Smooth muscle cell (in vitro differentiated cells): ENCODE measurements around the gene MKS1. TPM values are rescaled to one million over a fixed set of nuclear protein-coding genes. Genes with fewer than 3 reads are reported as not detected.

Experiments
- DNase-seq: peaks from one replicate; lab custom pipeline; 2025; ENCODE audit not compliant: unreplicated experiment; lab: John Stamatoyannopoulos, UW
- H2AFZ ChIP-seq: fragments of 200-600 bp; sonication (generic); 2 replicates; pipeline ENCODE4 v1.6.0; 2016; ENCODE audit warnings: antibody characterized with exemption, low read depth, mild to moderate bottlenecking
- H3F3A ChIP-seq: fragments of 200-600 bp; sonication (generic); 2 replicates; pipeline ENCODE4 v1.6.0; 2017; ENCODE audit warnings: antibody characterized with exemption, low read depth
- H3K27ac ChIP-seq: fragments of 200-600 bp; sonication (generic); 2 replicates; pipeline ENCODE4 v1.5.1; 2016; ENCODE audit warnings: low read depth, mild to moderate bottlenecking
- H3K27me3 ChIP-seq: fragments of 200-600 bp; sonication (generic); 2 replicates; pipeline ENCODE4 v1.6.1; 2016; ENCODE audit warnings: low read depth, mild to moderate bottlenecking
- H3K36me3 ChIP-seq: fragments of 200-600 bp; sonication (generic); 2 replicates; pipeline ENCODE4 v1.5.1; 2016; ENCODE audit warnings: low read depth
- H3K4me1 ChIP-seq: fragments of 200-600 bp; sonication (generic); 2 replicates; pipeline ENCODE4 v1.5.1; 2016; ENCODE audit warnings: low read depth
- H3K4me2 ChIP-seq: fragments of 200-600 bp; sonication (generic); 2 replicates; pipeline ENCODE4 v1.6.0; 2016; ENCODE audit warnings: mild to moderate bottlenecking
- H3K4me3 ChIP-seq: fragments of 200-600 bp; sonication (generic); 2 replicates; pipeline ENCODE4 v1.5.1; 2016; ENCODE audit warnings: mild to moderate bottlenecking
- H3K79me2 ChIP-seq: fragments of 200-600 bp; sonication (generic); 2 replicates; pipeline ENCODE4 v1.6.0; 2016; ENCODE audit warnings: low read depth, mild to moderate bottlenecking
- H3K9ac ChIP-seq: fragments of 200-600 bp; sonication (generic); 2 replicates; pipeline ENCODE4 v1.6.0; 2016; ENCODE audit warnings: low read depth
- H3K9me3 ChIP-seq: fragments of 200-600 bp; sonication (generic); replicated peaks from 2 replicates; pipeline ENCODE4 v1.5.1; 2016; ENCODE audit warnings: low read depth
- H4K20me1 ChIP-seq: fragments of 200-600 bp; sonication (generic); 2 replicates; pipeline ENCODE4 v1.6.0; 2016; ENCODE audit warnings: low read depth
- WGBS: methylation state at CpG from one replicate; pipeline ENCODE4 v1.1.7; 2016; ENCODE audit warnings: low lambda C conversion rate; 5-methylcytosine and 5-hydroxymethylcytosine counted together
- polyA plus RNA-seq: library from polyadenylated mRNA; unstranded; fragments of >200 nt; fragmentation: Nextera tagmentation; extraction: Ambion mirVana; gene quantifications from 2 replicates; pipeline ENCODE4 v1.2.1, GENCODE V29; 2016
- total RNA-seq: library from RNA; depleted of rRNA; stranded (reverse); fragments of >200 nt; gene quantifications from 2 replicates; pipeline ENCODE4 v1.2.3, GENCODE V29; 2014
- TF ChIP-seq, protein P1 (sequence below): fragments of 200-600 bp; sonication (generic); IDR thresholded peaks from 2 replicates; pipeline ENCODE4 v1.5.1; 2017; ENCODE audit warnings: borderline replicate concordance, mild to moderate bottlenecking, antibody characterized with exemption; ENCODE audit not compliant: insufficient read depth, poor library complexity, severe bottlenecking

The MKS1 gene
- total and polyA plus RNA-seq, 2 experiments from 2014 or later: 15.6 to 22.8 TPM

DNA sequence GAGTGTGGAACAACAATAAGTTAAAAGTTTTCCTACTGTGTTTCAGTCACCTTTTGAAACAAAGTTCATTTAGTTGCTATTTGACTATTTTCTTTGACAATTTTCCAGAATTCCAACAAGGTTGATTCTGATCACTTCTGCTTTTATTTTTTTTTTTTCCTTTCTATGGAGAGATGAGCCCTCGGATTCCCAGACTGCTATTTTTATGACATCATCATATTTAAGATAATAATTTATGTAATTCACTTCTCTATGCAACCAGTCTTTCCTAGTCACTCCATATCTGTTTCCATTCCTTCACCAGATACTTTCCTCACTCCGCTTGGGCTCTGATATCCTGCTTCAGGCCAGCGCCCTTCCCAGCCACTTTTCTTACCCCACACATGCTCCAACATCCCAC, 44.2 kb downstream of the MKS1 start:
- no peaks in the 10 kb centered on the region for H4K20me1 ChIP-seq
- no peak overlapping the region for H3K4me2 ChIP-seq
- H3K27me3 ChIP-seq: peaks cover 11% of the 10 kb centered on the region
- WGBS: 54% methylated on average over 3 of the region's 3 CpGs
- H3K4me3 ChIP-seq: no peak overlapping the region
- no peaks in the 10 kb centered on the region for H3K9me3 ChIP-seq
- H3K36me3 ChIP-seq: no peaks in the 10 kb centered on the region
- DNase-seq: no peak
- TF ChIP-seq, protein P1, sequence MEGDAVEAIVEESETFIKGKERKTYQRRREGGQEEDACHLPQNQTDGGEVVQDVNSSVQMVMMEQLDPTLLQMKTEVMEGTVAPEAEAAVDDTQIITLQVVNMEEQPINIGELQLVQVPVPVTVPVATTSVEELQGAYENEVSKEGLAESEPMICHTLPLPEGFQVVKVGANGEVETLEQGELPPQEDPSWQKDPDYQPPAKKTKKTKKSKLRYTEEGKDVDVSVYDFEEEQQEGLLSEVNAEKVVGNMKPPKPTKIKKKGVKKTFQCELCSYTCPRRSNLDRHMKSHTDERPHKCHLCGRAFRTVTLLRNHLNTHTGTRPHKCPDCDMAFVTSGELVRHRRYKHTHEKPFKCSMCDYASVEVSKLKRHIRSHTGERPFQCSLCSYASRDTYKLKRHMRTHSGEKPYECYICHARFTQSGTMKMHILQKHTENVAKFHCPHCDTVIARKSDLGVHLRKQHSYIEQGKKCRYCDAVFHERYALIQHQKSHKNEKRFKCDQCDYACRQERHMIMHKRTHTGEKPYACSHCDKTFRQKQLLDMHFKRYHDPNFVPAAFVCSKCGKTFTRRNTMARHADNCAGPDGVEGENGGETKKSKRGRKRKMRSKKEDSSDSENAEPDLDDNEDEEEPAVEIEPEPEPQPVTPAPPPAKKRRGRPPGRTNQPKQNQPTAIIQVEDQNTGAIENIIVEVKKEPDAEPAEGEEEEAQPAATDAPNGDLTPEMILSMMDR: no peak
- no peak overlapping the region for H3K27ac ChIP-seq
- no peaks in the 10 kb centered on the region for H3K79me2 ChIP-seq
- H3K4me1 ChIP-seq: no peaks in the 10 kb centered on the region
- no peak overlapping the region for H3K9ac ChIP-seq
- H2AFZ ChIP-seq: no peak overlapping the region
- H3F3A ChIP-seq: no peaks in the 10 kb centered on the region

DNA sequence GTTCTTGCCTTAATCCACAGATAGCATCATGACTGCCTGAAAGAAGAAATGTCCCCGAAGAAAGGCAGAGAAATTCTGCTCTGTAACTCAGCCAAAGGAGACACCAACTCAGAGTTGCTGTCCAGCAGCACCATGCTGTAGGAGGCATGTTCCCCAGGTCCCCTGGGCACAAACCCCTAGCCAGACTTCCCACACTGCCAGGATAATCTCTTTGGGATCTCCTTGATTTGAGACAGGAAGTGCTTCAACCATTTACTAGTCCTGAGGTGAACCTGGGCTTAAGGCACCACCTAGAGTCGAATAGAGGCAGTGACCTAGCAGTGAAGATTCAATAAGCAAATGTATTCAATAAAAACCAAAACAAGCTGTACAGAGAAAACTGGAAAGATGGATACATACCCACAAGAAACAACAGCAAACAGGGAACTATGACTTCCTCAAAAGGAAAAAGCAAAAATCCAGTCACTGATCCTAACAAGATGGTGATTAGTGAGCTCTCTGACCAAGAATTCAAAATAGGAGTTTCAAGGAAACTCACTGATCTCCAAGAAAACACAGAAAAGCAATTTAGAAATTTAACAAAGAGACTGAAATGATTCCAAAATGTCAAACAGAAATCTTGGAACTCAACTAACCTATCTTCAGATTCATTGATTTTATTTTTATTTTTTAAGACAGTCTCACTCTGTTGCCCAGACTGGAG, 46.5 kb downstream of the MKS1 start:
- no peak for DNase-seq
- 42% methylated on average over 2 of the region's 2 CpGs for WGBS
- H3K4me2 ChIP-seq: no peak overlapping the region

GRCh38 chr17:58170622-58171021, 48.4 kb downstream of the MKS1 start:
- WGBS: 66% methylated on average over 4 of the region's 4 CpGs
- DNase-seq: no peak
- H3K36me3 ChIP-seq: no peaks in the 10 kb centered on the region
- no peaks in the 10 kb centered on the region for H3K4me1 ChIP-seq
- no peak overlapping the region for H3K4me2 ChIP-seq
- H3F3A ChIP-seq: no peaks in the 10 kb centered on the region
- H3K9me3 ChIP-seq: no peaks in the 10 kb centered on the region
- H2AFZ ChIP-seq: no peak overlapping the region
- peaks cover 29% of the 10 kb centered on the region for H3K27me3 ChIP-seq
- H4K20me1 ChIP-seq: no peaks in the 10 kb centered on the region
- no peak overlapping the region for H3K4me3 ChIP-seq
- H3K27ac ChIP-seq: no peak overlapping the region
- no peaks in the 10 kb centered on the region for H3K79me2 ChIP-seq
- no peak overlapping the region for H3K9ac ChIP-seq
- TF ChIP-seq, protein P1: no peak

More for the DNA sequence above, 46.5 kb downstream of the MKS1 start:
- Histone ChIP-seq H3K4me3 (no peak overlapping the region), H2AFZ (no peak overlapping the region), H3F3A (no peaks in the 10 kb centered on the region), H3K79me2 (no peaks in the 10 kb centered on the region), H3K27ac (no peak overlapping the region), H3K9me3 (no peaks in the 10 kb centered on the region), H3K9ac (no peak overlapping the region), H3K36me3 (no peaks in the 10 kb centered on the region), H3K27me3 (peaks cover 29% of the 10 kb centered on the region), H3K4me1 (no peaks in the 10 kb centered on the region), H4K20me1 (no peaks in the 10 kb centered on the region)
- TF ChIP-seq, protein P1: peak; percentile 8

- no peak within 1 kb of the TSS for H3K4me2 ChIP-seq
- peaks cover 63% of the 10 kb centered on the region for H3K27me3 ChIP-seq
- 62% methylated on average over 6 of the region's 6 CpGs for WGBS
- no peak within 1 kb of the TSS for H3K4me3 ChIP-seq
- no peak within 1 kb of the TSS for H3K9ac ChIP-seq
- no peak for DNase-seq
- no peaks in the 10 kb centered on the region for H4K20me1 ChIP-seq
- H3K27ac ChIP-seq: no peak within 1 kb of the TSS
- no peak within 1 kb of the TSS for H2AFZ ChIP-seq
- no peaks in the 10 kb centered on the region for H3K36me3 ChIP-seq
- H3F3A ChIP-seq: no peaks in the 10 kb centered on the region
- TF ChIP-seq, protein P1: no peak
- H3K4me1 ChIP-seq: no peaks in the 10 kb centered on the region
- no peaks in the 10 kb centered on the region for H3K9me3 ChIP-seq
- no peaks in the 10 kb centered on the region for H3K79me2 ChIP-seq
These were observed 52.4 kb downstream of the MKS1 start, which contains the start of gene OR4D2 for GRCh38 chr17:58166682-58167081. OR4D2 (plus strand) TSS chr17:58166982; CDS start chr17:58169656, 2,674 bp downstream.
